ENCODE results near the gene RAE1. TPM values are rescaled to one million over a fixed set of nuclear protein-coding genes. Genes with fewer than 3 reads are reported as not detected.

The RAE1 gene, protein sequence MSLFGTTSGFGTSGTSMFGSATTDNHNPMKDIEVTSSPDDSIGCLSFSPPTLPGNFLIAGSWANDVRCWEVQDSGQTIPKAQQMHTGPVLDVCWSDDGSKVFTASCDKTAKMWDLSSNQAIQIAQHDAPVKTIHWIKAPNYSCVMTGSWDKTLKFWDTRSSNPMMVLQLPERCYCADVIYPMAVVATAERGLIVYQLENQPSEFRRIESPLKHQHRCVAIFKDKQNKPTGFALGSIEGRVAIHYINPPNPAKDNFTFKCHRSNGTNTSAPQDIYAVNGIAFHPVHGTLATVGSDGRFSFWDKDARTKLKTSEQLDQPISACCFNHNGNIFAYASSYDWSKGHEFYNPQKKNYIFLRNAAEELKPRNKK
- polyA plus RNA-seq (ENCODE audit: insufficient read length) = 22.9 TPM

DNA sequence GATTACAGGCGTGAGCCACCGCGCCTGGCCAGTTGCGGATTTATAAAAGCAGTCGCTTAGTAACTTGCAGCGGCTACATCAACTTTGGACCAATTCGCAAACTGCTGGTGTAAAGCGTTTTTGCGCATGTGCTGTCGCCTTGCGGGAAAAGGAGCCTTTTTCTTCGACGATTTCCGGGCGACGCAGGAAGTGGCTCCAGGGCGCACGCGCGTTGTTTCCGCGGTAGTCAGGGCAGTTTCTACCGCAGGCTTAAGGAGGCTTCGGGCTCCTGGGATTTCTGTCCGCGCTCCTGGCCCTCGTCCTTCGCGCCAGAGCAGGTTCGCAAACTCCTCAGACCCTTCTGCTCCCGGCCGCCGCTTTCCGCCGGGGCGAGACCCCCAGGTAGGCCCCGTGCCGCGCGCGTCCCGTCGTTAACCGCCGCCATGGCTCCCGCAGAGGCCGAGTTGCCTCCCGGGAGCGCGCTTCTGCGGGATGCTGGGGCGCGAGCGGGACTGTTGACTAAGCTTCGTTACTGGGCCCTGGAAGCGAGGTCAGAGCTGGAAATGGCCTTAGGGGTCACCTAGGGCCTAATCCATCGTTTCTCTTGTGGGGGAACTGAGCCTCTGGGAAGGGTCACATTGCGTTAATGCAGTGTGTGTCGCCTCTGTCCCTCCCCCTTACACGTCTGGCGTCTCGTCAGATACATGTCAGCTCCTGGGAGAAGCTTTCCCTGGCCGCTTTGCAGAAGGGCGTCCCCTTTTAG, at the start of gene RAE1:
Gene RAE1, plus strand, starts transcription at position 214 of the 742 bp plus-strand sequence. CDS start 2,784 bp downstream, outside the sequence.
- DNase-seq (ENCODE audit: low read depth) = peak; percentile 95

DNA sequence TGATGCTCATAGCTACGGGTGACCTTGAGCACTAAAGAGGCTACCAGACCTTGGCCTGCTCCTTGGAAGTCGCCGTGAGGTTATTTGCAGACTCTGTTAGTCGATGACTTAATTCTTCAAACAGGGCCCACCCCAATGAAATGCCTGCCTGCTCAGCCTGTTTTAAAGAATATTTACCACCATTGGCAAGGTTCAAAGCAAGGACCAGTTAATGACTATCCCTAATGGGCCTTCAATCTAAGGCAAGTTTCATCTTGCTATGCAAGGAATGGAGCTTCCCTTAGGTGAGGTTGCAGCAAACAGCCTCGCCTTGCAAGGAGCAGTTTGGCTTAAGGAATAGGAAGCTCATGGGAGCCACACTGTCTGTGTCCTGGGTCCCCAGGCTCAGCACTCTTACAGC, 44.3 kb upstream of the RAE1 start:
- no peak for DNase-seq (ENCODE audit: low read depth)

DNA sequence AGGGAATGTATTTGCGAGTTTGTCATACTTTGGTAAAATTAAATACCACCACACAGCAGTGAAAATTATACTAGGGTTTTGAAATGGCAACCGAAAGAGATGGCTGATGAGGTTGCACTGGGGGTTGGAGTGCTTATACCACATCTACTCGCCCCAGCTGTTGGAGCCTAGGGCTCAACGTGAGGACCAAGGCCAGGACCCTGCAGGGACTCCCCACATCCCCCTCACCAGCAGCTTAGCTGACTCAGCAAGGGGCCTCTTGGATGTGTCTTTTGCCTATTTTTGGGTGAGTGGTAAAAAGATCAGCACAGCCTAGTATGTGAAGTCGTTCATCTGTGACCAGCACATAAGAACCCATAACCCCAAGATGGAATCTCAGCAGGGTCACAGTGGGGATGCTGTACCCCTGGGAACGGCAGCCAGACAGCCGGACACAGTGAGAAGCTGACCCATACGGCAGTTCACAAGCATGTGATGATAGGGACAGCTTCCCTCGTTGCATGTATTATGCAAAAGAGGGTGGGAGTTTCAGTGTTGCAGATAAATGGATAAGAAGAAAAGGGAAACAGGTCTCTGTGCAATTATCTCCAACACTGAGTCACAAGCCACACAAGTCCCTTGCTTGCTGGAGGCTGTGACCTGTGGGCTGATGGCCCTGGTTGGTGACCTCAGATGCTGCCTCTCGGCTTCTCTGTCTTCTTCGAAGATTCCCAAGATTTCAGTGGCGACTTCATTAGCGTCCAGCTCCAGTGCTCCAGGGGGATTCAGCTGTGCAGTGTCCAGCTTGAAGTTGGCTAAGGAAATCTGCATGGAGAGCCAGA, 42.4 kb upstream of the RAE1 start:
- no peak for DNase-seq (ENCODE audit: low read depth)

DNA sequence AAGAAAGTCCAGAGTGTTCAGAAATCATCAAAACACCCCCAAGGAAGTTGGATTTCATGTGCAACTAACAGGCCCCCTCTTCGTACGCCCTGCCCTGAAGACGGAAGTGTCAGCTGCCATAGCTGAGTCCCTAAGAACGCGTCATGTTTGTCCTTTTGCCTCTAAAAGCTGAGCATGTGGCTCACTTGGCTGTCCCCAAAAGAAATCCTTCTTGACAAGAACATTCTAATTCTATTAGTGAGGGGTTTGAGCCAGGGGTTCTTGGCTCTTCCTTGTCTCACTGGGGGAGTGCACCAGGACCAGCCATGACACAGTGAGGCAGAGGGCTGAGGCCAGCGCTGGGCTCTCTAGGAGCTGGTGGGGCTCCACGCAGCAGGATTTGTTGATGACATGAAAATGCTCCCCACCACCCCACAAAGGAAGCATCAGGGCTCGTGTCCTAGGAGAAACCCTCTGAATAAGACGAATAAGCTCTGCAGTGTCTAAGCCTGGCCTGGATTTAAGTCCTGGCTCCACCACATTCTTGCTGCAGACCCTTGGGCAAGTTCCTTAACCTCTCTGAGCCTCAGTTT, 41.4 kb upstream of the RAE1 start:
- DNase-seq (ENCODE audit: low read depth) = no peak

DNA sequence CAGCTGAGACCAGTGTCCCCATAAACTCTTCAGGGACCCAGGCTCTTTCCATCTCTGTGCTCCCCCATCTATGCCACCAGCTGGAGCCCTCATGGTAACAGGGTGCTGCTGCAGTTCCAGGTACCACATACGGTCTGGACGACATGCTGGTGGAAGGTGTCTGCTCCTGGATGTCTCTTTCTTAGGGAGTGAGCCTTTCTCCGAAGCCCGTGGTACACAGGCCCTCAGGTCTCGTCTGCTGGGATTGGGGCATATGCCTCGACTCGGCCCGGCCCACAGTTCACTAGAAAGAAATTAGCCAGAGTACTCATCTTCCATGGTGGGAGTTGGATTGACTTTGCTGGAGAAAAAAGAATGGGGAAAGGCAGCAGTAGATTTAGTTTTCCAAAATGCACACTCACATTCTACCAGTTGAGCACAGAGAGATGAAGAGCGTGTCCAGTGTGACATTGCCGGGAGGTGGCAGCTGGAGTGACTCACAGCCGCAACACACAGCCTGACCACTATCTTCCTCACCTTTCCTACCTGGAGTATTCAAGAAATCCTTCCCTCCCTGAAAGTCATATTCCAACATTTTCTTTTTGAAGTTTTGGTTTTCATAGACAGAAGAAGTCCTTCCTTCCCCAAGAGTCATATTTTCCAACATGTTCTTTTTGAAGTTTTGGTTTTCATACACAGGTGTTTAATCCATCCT, 40.1 kb upstream of the RAE1 start:
- no peak for DNase-seq (ENCODE audit: low read depth)

DNA sequence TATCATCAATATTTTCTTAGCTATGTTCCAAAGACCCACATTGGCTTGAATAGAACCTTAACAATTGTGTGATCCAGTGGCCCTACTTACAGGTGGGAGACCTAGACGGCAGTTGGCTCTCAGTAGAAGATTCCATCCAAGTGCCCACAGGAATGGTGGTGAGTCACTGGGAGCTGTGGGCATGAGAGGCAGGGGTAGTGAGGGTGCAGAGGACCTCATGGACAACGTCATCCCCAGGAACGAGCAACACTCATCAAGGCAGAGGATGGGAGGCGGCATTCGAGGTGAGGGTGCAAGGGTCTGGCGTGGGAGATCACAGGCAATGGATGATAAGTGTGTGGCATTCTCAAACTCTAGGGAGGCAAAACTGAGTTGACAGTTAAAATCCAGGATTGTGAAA, 38.9 kb upstream of the RAE1 start:
- DNase-seq (ENCODE audit: low read depth) = no peak

DNA sequence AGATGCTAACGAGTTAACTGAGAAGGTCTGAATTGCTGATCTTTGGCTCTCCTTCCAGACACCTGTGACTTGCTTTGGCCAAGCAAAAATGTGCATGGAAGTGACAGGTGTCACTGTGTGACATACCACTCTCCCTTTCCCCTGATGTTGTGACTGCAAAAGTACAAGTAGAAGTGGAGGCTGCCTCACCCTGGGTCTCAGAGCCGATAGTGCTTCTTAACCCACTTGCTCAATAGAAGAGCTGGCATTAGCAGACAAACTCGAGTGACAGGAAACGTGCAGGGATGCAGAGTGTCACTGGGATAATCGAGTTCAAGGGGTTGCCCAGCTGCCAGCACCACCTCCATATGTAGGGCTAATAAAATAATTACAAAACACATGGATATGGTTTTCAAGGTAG, 37.8 kb upstream of the RAE1 start:
- no peak for DNase-seq (ENCODE audit: low read depth)

DNA sequence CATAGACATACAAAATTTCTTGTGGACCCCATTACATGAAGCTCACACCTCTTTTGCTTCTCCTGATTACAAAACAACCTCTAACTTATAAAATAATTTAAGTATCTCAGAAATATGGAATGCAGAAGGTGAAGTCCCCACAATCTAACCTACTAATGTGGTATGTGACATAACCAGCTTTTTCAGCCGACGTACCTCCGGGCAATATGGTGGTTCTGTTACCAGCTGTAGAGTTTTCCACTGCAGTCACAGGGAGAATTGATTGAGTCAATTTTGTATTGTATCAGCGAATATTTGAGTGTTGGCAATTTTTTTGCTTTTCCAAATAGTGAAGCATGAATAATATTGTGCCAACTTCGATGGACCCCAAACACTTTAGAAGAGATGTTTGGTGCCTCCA, 37.1 kb upstream of the RAE1 start:
- no peak for DNase-seq (ENCODE audit: low read depth)

DNA sequence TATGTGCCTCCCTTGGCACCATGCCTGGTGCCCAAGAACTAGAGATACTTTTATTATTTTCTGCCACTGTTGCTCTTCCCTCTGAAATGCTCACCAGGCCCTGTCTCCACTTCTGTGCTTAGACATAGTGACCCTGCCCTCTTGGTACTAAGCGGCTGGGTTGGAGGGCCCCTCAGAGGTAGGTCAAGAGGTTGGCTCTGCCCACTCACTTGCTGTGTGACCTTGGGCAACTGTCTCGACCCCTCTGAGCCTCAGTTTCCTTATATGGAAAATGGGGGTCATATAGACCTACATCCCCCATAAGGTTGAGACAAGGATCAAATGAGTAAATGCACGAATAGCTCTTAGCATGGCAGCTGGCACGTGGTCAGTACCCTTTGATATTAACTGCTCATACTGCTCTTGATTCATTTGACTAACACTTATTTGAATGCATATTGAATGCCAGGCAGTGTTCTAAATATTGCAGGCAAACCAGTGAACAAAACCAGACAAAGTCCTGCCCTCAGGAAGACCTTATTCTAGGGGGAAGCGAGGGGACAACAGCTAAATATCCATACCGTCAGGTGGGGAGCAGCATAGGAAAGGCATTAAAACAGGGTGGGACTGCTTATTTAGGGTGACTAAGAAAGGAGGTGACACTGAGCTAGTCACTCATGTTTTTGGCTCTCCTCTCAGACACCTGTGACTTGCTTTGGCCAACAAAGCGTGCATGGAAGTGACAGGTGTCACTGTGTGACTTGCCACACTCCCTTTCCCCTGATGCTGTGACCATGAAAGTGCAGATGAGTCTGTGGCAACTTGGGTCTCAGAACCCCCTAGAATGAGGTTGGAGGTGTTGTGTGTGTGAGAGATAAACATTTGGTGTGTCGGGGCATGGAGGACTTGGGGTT, 35.7 kb upstream of the RAE1 start:
- no peak for DNase-seq (ENCODE audit: low read depth)

DNA sequence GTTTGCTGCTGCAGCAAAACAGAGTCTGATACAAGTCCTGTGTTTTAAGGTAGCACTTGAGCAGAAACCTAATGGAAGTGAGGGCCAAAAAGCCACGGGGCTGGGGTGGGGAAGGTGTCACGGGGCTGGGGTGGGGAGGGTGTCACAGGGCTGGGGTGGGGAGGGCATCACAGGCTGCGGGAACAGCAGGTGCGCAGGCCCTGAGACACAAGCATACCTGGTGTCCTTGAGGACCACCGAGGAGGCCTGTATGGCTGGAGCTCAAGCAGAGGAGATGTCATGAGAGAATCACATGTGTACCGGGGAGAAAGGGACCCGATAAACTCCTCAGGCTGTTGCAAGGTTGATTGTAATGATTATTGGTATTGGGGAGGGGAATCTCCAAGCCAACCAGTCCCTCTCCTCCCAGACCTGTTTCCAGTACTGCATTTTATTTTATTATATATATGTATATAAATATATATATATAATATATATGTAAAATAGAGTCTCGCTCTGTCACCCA, 35.0 kb upstream of the RAE1 start:
- DNase-seq (ENCODE audit: low read depth) = no peak

DNA sequence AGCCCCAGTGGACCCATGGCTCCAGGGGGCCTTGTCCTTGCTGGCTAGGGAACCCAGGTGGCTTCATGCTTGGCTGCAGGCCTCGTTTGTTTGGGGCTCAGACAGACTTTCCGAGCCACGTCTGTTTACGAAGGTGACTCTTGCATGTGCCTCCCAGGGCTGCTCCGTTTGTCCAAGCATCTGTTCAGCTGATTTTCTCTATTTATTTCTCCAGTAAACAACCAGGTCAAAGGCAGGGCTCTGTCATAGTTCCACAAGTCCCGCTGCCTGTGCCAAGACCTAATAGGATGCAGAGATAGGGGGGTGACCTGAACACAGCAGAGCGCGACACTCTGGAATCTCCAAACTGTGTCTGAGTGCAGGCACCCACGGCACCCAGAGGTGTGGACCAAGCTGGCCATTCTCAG, 34.3 kb upstream of the RAE1 start:
- DNase-seq (ENCODE audit: low read depth) = no peak

DNA sequence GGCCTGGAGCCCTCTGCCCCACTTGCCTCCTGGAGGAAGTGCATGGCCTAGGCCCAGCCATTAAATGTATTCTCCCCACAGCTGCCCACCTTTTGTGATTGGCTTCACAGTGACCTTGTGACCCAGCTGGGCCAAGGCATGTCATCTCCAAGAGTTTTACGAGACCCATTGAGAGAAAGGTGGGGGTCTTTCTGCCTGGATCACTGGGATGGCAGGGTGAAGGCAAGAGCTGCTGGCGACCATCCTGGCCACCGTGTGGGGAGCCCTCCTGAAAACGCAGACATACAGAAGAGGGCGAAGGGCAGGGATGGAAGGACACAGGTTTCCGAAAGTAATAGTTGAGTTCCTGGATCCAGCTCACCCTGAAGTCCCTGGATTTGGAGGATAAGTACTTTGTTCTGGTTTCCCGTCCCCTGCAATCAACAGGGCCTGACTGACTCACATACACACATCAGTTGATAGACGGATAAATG, 33.7 kb upstream of the RAE1 start:
- DNase-seq (ENCODE audit: low read depth) = no peak

DNA sequence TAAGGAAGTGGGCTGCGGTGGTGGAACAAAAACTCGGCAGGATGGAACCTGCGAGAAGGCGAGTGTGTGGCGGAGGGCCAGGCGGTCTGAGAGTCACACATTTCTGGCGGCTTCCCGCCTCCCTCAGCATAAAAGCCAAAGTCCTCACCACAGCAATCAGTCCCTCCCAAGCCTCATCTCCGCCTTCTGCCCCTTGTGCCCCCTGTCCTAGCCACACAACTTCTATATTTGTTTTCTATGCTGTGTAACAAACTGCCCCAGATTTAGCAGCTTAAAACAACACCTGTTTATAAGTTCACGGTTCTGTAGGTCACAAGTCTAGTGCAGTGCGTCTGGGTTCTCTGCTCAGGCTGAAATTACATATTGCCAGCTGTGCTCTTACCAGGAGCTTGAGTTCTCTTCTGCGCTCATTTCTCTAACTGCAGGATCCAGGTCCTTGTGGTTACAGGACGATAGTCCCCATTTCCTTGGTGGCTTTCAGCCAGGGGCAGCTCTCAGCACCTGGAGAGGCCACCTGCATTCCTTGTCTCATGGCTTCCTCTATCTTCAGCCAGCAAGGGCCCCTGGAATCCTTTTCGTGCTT, 33.2 kb upstream of the RAE1 start:
- no peak for DNase-seq (ENCODE audit: low read depth)

DNA sequence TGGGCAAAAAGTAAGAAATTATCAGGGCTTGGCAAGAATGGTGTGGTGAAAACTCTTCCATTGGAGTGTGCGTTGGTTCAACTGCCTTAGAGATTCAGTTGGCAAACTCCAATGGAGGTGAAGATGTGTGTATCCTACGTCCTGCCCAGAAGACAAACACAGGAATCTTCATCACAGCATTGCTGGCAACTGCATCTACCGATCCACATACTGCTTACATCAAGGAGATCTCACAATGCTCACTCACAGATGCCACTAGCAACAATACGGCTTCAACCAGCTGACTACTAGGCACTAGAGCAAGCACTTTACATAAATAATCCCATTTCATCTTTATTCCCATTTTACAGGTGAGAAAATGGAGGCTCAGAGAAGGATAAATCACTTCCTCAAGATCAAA, 31.5 kb upstream of the RAE1 start:
- DNase-seq (ENCODE audit: low read depth) = no peak

DNA sequence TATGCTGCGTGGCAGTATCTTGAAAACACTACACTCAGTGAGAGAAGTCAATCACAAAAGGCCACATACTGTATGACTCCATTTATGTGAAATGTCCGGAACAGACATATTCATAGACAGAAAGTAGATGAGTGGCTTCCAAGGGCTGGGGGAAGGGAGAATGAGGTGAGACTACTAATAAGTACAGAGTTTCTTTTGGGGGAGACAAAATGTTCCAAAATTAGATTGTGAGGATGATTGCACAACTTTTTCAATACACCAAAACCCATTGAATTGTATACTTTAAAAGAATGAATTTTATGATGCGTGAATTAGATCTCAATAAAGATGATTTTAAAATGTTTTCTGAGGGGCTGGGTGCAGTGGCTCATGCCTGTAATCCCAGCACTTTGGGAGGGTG, 30.7 kb upstream of the RAE1 start:
- DNase-seq (ENCODE audit: low read depth) = no peak

DNA sequence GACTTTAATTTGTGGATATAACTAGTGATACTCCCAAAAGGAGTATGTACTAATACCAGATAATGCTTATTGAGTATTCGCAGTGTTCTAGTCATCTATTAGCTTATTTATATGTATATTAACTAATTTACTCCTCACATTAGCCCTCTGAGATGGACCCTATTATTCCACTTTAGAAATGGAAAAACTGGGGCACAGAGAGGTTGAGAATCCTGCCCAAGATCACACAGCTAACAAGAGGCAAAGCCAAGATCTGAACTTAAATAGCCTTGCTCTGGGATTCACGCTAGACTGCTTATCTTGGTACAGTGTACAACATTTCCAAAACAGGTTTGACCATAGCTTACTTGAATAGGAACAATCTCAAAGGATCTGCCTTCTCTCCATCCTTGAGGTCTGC, 29.9 kb upstream of the RAE1 start:
- DNase-seq (ENCODE audit: low read depth) = no peak

DNA sequence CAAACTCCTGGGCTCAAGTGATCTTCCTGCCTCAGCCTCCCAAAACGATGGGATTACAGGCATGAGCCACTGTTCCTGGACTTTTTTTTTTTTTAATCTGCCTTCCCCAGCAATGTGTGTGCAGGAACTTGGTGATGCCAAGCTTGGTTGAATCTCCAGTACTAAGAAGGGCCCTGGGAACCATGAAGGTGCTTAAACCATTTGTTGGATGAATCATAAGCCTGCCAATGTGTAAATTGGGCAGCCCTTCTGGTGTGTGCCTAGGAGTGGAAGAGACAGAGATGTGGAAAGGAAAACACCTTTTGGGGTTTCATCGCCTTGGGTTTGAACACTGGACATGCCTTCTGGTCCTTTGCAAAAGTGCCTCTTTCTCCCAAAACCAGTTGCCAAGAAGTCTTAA, 28.6 kb upstream of the RAE1 start:
- DNase-seq (ENCODE audit: low read depth) = no peak

DNA sequence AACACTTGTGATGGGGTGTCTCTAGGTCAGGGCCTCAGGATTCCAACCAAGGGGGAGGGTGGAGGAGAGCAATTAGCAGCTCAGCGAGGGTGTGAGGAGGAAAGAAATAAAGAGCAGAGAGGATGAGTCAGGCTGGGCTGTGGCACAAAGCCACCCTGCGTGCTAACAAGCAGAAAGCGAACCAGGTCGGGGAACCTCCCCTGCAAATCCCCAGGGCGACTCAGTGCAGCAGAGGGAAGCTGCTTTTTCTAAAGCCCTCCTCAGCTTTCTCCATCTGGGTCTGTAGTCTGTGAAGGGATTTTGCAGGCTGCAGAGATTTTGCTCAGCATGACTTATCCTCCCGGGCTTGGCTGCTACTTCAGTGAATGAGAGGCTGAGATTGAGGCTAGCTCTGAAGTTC, 28.0 kb upstream of the RAE1 start:
- no peak for DNase-seq (ENCODE audit: low read depth)

DNA sequence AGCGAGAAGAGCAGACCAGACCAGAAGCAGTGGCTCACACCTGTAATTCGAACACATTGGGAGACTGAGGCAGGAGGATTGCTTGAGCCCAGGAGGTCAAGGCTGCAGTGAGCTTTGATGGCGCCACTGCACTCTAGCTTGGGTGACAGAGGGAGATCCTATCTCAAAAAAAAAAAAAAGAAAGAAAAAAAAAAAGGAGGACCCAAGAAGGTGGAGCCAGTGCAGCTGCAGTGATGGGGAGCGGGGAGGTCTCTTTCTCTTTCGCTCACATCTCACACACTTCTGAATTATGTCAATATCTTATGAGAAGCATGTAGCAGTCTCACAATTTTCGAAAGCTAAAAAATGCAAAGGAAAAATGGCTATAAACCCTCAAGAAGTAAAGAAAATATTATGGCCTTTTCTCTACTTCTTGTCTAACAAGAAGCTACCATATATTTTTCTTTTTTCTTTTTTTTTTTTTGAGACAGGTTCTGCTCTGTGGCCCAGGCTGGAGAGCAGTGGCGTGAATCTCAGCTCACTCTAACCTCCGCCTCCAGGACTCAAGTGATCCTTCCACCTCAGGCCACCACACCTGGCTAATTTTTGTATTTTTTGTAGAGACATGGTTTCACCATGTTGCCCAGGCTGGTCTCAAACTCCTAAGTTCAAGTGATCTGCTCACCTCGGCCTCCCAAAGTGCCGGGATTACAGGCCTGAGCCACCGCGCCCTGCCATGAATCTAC, 25.3 kb upstream of the RAE1 start:
- DNase-seq (ENCODE audit: low read depth) = no peak
